Fibroblast of pulmonary artery (primary cell): ENCODE measurements around the gene SPATA25.

Experiments used
- DNase-seq: peaks from one replicate; pipeline ENCODE4 v3.0.0-alpha.2; 2010; ENCODE audit warnings: low read depth
- H3K4me3 ChIP-seq: replicated peaks from 2 replicates; pipeline ENCODE4 v1.5.1; 2011; ENCODE audit warnings: low read depth, mild to moderate bottlenecking, control low read depth, low read length, moderate library complexity
- TF ChIP-seq, protein P1 (sequence below): IDR thresholded peaks from 2 replicates; pipeline ENCODE4 v1.5.1; 2011; ENCODE audit warnings: mild to moderate bottlenecking, control low read depth, low read length, inconsistent platforms; ENCODE audit errors: missing control alignments

The SPATA25 gene

DNA sequence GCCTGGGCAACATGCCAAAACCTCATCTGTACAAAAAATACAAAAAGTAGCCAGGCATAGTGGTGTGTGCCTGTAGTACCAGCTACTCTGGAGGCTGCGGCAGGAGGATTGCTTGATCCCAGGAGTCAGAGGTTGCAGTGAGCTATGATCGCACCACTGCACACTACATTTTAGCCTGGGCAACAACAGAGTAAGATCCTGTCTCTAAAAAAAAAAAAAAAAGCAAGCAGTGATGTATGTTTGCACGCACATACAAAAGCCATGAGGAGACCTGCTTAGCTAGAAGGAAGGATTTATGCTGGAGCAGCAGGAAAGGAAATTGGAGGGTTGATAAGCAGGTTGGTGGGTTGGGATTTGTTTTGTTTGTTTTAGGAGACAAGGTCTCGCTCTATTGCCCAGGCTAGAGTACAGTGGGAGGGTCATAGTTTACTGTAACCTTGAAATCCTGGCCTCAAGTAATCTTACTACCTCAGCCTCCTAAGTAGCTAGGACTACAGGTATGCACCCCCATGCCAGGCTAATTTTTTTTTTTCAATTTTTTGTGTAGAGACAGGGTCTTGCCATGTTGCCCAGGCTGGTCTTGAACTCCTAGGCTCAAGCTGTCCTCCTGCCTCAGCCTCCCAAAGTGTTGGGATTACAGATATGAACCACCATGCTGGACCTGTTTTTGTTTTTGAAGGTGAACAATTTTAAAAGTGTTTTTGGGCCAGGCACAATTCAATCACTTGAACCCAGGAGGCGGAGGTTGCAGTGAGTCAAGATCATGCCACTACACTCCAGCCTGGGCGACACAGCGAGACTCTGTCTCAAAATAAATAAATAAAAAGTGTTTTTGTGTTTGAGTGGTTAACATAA, 26.0 kb downstream of the SPATA25 start:
- TF ChIP-seq, protein P1, sequence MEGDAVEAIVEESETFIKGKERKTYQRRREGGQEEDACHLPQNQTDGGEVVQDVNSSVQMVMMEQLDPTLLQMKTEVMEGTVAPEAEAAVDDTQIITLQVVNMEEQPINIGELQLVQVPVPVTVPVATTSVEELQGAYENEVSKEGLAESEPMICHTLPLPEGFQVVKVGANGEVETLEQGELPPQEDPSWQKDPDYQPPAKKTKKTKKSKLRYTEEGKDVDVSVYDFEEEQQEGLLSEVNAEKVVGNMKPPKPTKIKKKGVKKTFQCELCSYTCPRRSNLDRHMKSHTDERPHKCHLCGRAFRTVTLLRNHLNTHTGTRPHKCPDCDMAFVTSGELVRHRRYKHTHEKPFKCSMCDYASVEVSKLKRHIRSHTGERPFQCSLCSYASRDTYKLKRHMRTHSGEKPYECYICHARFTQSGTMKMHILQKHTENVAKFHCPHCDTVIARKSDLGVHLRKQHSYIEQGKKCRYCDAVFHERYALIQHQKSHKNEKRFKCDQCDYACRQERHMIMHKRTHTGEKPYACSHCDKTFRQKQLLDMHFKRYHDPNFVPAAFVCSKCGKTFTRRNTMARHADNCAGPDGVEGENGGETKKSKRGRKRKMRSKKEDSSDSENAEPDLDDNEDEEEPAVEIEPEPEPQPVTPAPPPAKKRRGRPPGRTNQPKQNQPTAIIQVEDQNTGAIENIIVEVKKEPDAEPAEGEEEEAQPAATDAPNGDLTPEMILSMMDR = no peak
- no peak overlapping the region for H3K4me3 ChIP-seq
- DNase-seq = peak; percentile 29

DNA sequence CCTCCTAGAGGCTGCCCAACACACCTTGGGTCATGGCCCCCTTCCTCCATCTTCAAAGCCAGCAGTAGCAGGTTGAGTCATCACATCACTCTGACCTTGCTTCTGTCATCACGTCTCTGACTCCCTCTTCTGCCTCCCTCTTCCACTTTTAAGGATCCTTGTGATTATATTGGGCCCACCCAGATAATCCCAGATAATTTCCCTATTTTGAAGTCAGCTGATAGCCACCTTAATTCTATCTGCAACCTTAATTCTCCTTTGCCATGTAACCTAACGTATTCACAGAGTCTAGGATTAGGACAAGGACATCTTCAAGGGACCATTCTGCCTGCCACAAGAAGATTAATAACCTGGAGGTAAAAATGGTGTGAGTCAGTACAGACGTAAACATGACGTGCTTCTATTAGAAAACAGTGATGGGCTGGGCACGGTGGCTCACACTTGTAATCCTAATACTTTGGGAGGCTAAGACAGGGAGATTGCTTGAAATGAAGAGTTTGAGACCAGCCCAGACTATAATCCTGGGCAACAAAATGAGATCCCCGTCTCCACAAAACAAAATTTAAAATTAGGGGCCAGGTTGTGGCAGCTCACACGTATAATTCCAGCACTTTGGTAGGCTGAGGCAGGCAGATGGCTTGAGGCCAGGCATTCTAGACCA, 26.7 kb downstream of the SPATA25 start:
- H3K4me3 ChIP-seq = no peak overlapping the region
- TF ChIP-seq, protein P1 = no peak
- no peak for DNase-seq

DNA sequence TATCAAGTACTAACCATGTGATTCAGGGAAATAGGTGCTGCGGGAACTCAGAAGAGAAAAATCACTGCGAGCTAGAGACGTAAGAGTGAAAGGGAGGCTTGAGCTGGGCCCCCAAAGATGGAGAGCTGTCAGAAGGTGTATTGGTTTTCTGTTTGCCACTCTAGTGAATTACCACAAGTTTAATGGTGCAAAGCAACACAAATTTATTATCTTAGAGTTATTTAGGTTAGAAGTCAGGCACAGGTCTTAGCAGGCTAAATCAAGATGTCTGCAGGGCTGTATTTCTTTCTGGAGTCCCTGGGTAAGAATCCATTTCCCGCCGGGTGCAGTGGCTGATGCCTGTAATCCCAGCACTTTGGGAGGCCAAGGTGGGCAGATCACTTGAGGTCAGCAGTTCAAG, 27.5 kb downstream of the SPATA25 start:
- no peak for DNase-seq
- no peak overlapping the region for H3K4me3 ChIP-seq
- TF ChIP-seq, protein P1 = no peak

- TF ChIP-seq, protein P1 = no peak
- DNase-seq = no peak
- peak overlapping the region; percentile 73 for H3K4me3 ChIP-seq
Measured at GRCh38 chr20:45857882-45858216, 29.6 kb downstream of the SPATA25 start.

DNA sequence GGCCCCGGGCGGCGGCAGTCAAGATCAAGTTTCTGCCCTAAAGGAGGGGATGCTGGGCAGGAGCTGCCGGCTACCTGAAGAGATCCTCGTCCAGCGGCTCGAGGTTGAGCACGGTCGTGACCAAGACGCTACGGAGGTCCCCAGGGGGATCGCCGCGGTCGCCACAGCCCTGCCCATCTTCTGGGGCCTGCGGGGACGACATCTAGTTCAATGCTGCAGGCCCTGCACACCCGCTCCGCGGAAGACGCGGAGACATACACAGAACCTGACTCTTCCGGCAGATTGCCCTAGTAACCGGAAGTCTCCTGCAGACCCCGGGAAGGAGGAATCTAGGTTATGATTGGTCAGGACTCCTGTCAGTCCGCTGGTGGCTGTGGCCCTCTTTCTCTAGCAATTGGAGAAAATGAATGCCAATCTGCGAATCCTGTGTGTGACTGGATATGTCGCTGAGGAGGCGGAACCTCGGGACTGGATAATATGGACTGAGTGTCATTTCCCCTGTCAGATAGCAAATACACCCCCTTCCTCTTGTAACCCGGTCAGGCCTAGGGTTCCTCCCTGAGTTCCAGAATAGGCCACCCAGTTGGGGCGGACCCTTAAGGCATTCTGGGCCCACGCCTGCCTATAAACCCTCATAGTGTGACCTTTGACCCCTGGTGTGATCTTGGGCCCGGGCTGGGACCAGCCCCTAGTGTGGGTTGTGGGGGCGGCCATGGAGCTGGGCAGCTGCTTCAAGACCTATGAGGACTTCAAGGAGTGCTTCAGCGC, 30.1 kb downstream of the SPATA25 start, which contains the start of the genes ACOT8 and ZSWIM3:
ACOT8 (minus strand) TSS at position 279 of the 768 bp plus-strand sequence; CDS start at position 202, 77 bp downstream.
ZSWIM3 (plus strand) TSS at position 501 of the 768 bp plus-strand sequence; CDS start at position 713, 212 bp downstream.
- peak; percentile 100 for DNase-seq
- TF ChIP-seq, protein P1 = no peak
- peak within 1 kb of the TSS; percentile 73 for H3K4me3 ChIP-seq

DNA sequence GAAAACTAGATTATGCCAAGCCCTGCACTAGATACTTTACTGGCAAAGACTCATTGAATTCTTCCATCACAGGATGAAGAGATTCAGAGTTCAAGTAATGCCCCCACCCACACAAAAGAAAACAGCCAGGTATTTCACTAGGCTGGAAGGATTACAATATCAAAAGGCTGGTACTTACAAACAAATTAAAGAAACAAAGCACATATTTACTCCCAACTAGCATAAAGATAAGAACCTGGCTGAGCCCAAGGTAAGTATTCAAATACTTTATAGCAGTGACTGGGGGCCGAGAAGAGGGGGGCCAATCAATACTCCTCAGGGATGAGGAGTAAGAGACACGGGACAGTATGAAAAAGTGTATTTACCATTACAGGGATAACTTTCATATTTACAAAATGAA, 33.9 kb downstream of the SPATA25 start:
- DNase-seq = no peak
- no peak overlapping the region for H3K4me3 ChIP-seq
- TF ChIP-seq, protein P1 = no peak
